GM19463 (cell line): ENCODE data around the gene FAM153A.
"Not testable (repeated sequence)": the region's sequence is repeated elsewhere in the genome, so short reads cannot be mapped to it uniquely, and the experiment has no call there.

Experiments
- ATAC-seq: cut with Tn5 transposase; IDR thresholded peaks from one replicate; pipeline ENCODE4 v1.9.1; 2021; ENCODE audit warnings: mild to moderate bottlenecking, moderate library complexity; ENCODE audit not compliant: unreplicated experiment

FAM153A gene

DNA sequence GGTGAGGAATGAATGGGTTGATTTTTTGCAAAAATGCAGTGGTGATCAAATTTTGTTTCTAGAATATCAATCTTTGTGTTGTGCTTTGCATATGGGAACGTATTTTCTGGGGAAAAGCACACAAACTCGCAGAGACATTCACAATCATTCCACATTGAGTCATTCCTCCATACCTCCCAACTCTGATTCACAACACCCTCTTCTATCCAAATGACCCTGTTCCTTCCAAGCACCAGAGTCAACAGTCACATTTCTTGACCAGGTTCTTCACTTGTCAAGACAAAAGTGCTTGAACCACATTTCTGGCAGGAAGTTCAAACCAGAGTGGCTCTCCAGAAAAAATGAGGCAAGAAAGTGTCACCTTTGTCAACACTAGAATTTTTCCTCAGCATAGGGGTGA is 35.3 kb downstream of the FAM153A start:
- not testable (repeated sequence) for ATAC-seq

- not testable (repeated sequence) for ATAC-seq
These were observed 57.8 kb downstream of the FAM153A start for GRCh38 chr5:177724858-177725257.

DNA sequence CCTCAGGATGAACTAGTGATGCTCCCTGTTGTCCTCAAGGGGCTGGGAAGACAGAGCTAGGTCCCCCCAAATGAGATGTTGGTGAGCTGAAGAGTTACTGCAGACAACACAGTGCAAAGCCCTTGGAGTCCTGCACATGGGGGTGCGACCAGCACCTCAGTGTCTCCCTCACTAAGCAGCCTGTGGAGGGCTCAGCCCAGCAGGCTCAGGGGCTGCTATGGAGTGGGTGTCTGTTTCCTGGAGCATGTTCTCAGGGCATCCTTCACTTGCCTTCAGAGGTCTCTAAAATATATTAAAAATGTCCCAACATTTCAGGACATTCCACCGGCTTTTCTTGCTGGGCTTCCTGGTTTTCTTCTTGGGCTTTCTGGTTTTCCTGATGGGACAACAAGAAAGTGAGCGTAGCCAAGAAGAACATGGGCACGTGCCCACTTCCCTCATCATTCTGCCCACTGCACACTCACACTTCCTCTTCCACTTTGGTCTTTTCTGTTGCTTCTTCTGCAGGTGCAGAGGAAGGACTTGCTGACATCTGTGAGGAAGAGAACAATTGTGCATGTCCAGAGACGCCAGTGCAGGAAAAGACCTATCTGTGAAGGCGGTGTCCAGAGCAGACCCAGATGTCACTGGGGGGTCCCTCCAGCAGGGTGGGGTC is 58.7 kb downstream of the FAM153A start:
- ATAC-seq, result not testable (repeated sequence)

- ATAC-seq, result not testable (repeated sequence)
These were observed 59.9 kb downstream of the FAM153A start for GRCh38 chr5:177722829-177723228.

DNA sequence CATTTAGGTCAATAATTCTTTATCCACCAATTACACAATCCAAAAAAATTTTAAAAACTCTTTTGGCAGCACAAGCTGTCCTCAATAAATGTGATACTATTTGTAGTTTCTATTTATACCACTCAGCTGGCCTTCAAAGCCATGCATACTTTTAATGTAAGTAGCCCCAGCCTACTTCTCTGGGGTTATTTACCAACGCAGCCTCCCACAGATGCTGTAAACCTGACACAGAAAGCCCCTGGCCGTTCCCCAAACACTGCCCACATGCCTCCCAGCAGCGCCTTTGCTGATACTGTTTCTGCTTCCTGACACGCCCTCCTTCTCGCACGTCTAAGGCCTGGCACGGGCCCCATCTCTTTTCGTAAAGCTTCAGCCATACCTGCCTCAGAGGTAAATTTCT is 62.7 kb downstream of the FAM153A start:
- not testable (repeated sequence) for ATAC-seq

DNA sequence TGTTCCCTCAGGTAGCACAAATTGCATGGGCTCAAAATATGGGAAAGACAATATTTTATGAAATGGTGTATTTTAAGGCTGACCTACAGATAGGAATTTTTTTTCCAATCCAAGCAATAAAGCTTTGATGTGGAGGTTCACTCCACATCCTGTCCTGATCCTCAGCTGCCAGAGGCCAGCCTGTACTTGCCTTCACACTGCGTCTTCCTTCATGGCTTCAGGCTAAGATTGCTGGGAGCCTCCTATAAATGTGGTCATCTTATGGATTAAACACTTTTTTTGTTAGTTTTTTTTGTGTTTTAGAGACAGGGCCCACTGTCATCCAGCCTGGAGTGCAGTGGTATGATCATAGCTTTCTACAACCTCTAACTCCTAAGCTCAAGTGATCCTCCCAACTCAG is 67.3 kb downstream of the FAM153A start:
- ATAC-seq, result not testable (repeated sequence)

GRCh38 chr5:177696100-177696499 is 86.6 kb downstream of the FAM153A start:
- not testable (repeated sequence) for ATAC-seq

DNA sequence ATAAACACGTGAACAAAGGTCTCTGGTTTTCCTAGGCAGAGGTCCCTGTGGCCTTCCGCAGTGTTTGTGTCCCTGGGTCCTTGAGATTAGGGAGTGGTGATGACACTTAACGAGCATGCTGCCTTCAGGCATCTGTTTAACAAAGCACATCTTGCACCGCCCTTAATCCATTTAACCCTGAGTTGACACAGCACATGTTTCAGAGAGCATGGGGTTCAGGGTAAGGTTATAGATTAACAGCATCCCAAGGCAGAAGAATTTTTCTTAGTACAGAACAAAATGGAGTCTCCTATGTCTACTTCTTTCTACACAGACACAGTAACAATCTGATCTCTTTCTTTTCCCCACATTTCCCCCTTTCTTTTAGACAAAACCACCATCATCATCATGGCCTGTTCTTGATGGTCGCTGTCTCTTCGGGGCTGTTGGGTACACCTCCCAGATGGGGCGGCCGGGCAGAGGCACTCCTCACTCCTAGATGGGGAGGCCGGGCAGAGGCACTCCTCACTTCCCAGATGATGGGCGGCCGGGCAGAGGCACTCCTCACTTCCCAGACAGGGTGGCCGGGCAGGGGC is 87.3 kb downstream of the FAM153A start:
- ATAC-seq, result not testable (repeated sequence)

DNA sequence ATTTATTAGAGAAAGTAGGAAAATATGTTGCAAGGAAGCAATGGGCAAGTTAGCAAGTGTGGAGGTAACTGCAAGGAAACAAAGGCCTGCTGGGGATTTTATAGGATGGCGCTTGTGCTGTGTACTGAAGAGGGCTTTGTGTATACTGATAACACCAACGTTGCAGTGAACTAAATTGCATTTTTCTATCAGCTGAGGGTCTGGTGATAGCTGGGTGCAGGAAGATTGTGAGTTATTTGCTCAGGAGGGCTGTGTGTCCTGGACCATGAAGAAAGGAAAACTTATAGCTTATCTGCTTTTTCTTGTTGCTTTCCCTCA is 88.2 kb downstream of the FAM153A start:
- ATAC-seq, result not testable (repeated sequence)

DNA sequence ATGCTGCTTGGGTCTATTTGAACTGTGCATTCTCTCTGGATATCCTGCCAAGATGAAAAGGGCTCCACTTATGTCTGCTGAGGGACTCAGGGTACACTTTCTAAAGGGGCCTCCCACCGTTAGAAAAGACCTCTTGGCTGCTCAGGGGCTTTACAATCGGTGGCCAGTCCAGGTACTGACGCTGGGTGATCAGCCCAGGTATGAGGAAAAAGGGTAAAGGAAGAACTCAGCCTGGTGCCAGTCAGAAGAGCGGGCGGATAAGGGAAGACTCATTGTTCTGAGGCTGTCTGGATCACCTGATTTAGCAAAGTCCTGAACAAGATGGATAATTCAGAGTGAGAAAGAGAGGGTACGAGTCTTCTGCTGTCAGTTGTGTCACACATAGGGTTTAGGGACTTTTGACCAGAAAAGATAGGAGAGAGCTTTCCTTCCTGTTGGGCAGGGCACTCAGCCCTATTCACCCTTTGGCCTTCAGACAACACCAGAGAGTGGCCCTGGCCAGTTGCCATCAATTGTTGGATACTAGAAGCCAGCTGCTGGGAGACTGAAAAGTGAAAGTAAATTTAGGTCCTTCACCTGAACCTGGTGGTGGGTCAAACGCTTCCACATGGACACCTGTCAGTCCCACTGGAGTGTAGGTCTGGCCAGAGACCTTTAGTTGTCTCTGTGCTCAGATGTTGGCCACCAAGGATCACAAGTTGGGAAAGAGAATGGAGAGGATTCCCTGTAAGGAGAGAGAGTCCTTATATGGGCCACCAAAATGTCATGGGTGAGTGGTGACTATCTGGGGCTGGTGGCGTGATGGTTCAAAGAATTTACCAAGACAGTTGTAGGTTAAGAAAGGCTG is 88.8 kb downstream of the FAM153A start:
- ATAC-seq, result not testable (repeated sequence)

- ATAC-seq, result not testable (repeated sequence)
These were observed 89.7 kb downstream of the FAM153A start for GRCh38 chr5:177692969-177693368.

DNA sequence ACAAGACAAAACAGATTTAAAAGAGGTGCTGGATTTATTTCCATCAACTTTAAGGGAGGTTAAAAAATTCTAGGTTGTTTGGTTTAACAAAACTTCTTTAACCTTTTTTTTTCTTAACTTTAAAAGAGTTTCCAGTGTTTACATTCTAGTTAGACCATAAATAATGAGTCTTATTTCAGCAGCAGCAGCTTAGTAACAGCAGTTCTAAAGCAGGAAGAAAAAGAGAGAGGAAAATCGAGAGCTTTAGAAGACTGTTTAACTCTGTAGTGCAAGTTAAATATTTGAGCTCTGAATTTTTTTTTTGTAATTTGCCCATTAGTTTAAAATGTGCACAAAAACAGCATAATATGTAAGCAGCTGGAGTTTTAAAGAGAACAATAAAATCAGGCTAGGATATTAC is 90.2 kb downstream of the FAM153A start:
- ATAC-seq, result not testable (repeated sequence)

DNA sequence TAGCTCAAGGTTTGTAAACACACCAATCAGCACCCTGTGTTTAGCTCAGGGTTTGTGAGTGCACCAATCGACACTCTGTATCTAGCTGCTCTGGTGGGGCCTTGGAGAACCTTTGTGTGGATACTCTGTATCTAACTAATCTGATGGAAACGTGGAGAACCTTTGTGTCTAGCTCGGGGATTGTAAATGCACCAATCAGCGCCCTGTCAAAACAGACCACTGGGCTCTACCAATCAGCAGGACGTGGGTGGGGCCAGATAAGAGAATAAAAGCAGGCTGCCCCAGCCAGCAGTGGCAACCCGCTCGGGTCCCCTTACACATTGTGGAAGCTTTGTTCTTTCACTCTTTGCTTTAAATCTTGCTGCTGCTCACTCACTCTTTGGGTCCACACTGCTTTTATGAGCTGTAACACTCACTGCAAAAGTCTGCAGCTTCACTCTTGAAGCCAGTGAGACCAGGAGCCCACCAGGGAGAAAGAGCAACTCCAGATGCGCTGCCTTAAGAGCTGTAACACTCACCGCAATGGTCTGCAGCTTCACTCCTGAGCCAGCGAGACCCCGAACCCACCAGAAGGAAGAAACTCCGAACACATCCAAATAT is 93.6 kb downstream of the FAM153A start:
- ATAC-seq, result not testable (repeated sequence)

DNA sequence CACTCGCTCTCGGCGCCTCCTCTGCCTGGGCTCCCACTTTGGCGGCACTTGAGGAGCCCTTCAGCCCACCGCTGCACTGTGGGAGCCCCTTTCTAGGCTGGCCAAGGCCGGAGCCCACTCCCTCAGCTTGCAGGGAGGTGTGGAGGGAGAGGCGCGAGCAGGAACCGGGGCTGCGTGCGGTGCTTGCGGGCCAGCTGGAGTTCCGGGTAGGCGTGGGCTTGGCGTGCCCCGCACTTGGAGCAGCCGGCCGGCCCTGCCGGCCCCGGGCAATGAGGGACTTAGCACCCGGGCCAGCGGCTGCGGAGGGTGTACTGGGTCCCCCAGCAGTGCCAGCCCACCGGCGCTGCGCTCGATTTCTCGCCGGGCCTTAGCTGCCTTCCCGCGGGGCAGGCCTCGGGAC is 94.6 kb downstream of the FAM153A start:
- ATAC-seq, result not testable (repeated sequence)

GRCh38 chr5:177681920-177682319 is 100.8 kb downstream of the FAM153A start:
- ATAC-seq, result not testable (repeated sequence)
